NCI-H1417 treated with DMSO at 0.1 percent for 48 hours (cell line): ENCODE results near the gene VRK2.
"Not testable (repeated sequence)": the region's sequence is repeated elsewhere in the genome, so short reads cannot be mapped to it uniquely, and the experiment has no call there.

Experiments used
- DNase-seq: peaks from one replicate; lab custom pipeline; 2025; lab: John Stamatoyannopoulos, UW

Gene VRK2

DNA sequence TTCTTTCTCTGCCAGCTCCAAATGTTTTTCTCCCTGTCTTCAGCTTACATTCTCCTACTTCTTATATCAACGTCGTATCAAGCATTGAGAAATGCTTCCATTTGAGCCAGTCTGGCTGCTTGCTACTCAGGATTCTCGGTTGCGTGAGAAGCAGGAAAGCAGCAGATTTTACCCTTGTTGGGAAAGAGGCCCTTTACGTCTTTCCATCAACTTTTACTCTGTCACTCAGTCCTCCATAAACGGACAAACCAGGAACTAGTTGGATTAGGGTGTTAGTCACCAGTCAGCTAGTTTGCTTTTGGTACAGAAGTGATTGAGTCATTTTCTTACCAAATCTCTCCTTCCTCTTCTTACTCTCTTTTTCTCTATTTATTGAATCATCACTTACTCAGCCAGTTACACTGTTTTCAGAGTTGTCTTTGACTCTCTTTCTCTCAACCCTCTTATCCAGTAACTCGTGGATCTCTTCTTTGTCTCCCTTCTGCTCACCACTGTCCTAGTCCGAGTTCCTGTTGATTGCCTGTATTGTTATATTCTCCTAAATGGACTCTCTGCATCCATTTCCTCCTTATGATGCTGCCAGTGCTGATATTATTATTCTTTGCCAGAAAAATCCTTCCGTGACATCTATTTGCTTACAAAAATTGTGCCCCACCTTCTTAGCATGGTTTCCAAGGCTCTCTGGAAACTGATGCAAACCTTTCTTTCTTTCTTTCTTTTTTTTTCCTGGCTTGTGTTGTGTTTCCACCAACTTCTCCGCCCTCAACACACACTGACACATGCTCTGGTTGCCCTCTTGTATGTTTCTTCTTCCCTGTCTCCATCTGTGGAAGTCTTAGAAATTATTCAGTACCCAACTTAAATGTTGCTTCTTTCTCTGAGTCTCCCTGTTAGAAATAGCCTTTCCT is 61.5 kb downstream of the VRK2 start:
- no peak for DNase-seq

DNA sequence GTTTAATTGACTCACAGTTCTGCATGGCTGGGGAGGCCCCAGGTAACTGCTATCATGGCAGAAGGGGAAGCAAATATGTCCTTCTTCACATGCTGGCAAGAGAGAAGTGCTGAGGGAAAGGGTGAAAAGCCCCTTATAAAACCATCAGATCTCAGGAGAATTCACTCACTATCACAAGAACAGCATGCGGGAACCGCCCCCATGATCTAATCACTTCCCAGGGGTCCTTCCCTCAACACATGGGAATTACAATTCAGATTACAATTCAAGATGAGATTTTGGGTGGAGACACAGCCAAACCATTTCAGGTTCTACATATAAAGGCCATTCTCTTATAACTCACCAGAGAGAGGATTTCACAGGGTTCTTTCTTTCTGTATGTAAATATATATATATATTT is 62.9 kb downstream of the VRK2 start:
- DNase-seq: no peak

DNA sequence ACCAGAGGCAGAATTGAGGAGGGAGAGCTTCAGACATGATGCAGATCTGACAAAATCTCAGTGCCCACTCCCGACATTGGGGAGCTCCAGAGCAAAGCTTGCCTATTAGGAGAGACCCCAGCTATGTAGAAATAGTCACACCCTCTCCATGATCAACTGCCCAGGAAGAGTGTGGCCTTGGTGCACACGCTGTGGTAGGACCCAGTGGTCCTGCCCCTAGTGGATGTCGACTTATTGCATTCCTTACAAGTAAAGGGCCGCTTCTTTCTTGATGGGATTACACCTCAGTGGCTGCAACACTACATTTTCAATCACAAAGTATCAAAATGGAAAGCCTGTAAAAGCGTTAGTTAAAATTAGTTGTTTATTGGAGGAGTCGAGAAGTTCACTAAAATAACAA is 64.2 kb downstream of the VRK2 start:
- DNase-seq: no peak

DNA sequence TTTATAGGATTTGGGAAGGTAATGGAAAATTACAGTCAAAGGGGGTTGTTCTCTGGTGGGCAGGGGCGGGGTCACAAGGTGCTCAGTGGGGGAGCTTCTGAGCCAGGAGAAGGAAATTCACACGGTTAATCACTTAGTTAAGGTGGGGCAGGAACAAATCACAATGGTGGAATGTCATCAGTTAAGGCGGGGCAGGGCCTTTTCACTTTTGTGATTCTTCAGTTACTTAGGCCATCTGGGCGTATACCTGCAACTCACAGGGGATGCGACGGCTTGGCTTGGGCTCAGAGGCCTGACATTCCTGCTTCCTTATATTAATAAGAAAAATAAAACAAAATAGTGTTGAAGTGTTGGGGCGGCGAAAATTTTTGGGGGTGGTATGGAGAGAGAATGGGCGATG is 67.0 kb downstream of the VRK2 start:
- DNase-seq: not testable (repeated sequence)

DNA sequence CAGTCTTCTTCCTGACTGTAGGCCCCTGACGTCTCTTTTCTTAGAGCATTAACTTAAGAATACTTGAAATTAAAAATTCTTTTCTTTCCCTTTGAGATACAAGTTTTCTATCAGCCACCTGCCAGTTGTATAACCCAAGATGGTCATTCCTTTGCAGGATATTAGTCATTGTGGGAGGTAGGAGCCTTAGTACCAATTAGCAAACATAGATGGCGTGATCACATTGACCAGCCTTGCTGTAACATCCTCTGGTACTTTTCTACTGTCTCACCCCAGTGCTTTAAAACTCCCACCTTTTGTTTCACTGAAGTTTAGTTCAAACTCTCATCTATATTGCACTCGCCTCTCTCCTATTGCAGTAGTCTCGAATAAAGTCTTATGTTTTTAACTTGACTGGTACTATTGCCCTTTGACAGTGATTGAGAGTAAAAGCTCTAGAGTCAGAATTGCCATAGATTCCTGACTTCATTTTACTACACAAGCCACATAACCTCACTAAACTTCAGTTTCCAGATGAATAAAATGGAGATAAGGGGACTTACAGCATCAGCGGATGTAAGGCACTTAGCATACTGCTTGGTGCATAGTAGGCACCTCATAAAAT is 74.1 kb downstream of the VRK2 start:
- DNase-seq: no peak

DNA sequence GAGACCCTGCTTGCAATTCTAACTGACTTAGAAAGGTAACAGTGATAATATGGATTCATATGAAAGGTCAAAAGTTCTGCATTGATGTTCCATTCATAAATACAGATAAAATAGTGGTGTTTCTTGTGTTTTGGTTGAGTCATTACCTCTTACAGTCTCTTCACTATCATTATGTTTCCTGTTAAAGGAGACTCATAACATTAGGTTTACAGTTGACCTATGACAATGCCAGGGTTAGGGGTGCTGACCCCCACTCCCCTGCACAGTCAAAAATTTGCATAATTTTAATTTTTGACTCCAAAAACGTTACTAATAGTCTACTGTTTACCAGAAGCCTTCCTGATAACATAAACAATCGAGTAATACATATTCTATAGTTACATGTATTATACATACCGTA is 75.4 kb downstream of the VRK2 start:
- DNase-seq: no peak

DNA sequence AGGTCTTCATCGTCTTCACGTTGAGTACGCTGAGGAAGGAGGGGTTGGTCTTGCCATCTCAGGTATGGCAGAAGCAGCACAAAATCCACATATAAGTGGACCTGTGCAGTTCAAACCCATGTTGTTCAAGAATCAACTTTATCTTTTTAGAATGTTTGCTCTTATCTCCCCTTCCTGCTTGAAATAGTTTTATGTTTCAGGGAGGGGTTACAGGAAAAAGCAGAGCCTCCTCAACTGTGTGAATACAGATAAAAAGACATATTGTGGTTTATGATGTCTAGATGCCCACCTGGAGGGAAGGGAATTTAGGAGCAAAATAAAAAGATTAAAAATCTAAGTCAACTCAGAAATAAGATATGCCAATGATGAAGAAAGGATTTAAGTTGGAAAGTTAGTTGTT is 75.9 kb downstream of the VRK2 start:
- no peak for DNase-seq

DNA sequence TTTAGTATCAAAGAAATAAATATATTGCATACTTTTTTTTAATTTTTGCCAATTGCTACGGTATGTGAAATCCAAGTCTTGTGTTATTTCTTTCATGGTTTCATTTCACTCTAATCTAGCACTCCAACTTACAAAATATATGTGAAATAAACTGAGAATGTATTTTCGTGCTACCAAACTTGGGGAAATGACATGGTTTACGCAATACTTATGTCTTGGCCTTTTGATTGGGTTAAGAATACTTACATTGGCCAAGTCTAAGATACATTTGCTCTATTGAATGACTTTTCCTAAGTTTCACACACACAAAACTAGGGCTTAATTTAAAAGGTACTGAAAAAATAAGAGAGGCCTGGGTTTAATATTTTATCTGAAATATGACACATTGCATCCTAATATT is 80.5 kb downstream of the VRK2 start:
- no peak for DNase-seq

DNA sequence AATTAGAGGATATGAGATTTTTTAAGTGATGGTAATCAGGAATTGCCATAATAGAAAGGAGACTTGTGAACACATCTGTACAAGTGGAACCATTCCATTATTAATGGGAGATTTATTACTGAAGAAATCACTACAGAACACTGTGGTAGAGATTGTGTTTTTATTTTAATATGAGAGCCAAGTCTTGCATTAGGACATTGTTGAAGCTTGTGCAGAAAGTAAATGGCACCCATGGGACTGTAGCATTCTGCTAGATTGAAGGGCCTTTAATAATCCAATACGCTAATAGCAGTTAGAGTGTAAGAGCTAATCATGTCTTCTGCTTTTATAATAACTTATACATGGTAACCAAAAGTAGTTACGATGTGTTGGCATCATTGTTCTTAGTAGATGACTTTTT is 83.6 kb downstream of the VRK2 start:
- no peak for DNase-seq

DNA sequence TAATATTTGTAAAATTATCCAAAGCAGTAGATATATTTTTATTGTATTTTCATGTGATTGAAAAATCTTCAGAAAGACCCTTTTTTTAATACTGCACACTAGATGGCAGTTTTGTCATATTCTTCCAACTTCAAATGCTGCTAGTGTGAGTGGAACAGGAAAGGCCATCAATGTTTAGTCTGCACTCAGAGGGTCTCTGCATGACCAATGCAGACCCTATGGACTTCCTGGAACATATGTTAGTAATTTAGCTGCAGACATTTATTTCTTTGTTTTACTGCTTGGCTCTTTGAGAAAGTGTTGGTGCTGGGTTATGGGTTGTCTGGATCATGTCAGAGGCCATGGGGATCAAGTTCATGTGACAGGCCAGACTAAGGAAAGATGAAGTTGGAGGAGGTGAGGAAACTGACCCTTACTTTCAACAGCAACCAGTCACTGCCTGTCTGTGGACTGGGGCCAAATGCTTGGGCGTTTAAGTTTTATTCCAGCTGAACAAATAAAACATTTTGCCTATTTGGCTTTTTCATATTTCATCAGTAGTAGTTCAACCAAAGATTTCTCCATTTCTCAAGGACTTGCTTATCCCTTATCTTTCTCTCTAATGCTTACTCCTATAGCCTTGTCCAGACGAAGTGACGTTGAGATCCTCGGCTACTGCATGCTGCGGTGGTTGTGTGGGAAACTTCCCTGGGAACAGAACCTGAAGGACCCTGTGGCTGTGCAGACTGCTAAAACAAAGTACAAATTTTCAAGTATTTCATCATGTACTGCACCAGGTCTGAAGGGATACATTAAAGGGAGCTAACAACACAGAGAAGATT is 84.8 kb downstream of the VRK2 start:
- no peak for DNase-seq

DNA sequence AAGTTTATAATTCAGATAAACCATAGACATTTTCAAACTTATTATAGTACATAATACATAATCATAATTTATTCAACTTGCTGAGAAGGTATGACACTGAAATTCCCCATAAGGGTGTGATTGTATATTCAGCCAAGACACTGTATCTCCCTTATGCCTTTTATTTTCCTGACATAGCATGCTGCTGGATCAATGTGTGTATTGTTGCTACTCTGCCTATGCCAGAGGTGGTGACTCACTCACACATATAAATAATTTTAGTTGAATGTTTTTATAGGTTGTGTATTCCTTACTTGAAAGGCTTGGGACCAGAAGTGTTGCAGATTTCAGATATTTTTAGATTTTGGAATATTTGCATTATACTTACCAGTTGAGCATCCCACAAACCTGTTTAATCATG is 86.8 kb downstream of the VRK2 start:
- DNase-seq: no peak

DNA sequence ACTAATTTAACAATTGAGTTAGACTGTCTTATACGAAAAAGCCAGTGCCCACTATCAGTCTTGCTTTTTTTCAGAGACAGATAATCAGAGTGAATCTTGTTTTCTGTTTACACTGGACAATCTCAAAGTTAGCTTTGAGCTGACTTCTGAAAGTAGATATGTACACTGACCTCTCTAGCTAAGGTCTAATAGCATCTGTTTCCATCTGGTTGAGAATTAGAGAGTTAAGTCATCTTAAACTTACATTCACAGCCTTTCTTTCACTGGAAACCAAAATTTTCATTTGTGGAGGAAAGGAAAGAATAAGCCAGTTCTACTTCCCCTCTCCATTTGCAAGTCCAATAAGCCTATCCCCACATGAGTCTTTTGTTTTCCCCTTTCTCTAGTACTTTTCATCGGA is 89.3 kb downstream of the VRK2 start:
- no peak for DNase-seq

DNA sequence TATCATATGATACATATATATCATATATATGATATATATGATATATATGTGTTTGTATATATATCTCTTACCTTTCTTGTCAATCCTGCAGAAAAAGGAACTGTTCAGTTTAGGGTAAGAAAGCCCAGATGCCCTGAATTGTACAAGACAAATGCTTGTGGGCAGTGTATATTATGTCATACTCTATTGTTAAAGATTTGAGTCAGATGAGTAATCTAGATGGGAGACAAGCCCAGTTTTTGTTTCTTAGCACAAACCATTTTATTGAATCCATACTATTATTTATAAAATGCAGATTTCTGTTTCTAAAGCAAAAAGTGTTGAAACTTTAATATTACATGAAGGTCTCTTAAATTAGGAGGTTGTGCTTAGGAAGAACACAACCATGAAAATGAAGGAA is 90.6 kb downstream of the VRK2 start:
- no peak for DNase-seq

DNA sequence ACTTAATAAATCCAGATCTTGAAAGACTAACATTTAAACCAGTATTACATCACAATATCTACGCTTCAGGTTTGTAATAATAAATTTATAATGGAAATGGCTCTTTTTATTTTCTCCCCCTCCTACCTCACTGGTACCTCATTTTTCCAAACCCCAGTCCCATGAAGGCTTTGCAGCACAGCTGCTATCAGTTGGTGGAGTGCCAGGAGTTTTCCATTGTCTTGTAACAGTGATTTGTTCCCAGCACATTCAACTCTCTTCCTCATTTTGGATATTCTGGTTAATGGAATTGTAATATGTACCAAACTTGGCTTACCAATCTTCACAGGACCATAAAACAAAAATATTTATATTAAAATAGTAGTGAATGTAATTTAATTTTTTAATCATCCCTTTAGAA is 91.2 kb downstream of the VRK2 start:
- no peak for DNase-seq

DNA sequence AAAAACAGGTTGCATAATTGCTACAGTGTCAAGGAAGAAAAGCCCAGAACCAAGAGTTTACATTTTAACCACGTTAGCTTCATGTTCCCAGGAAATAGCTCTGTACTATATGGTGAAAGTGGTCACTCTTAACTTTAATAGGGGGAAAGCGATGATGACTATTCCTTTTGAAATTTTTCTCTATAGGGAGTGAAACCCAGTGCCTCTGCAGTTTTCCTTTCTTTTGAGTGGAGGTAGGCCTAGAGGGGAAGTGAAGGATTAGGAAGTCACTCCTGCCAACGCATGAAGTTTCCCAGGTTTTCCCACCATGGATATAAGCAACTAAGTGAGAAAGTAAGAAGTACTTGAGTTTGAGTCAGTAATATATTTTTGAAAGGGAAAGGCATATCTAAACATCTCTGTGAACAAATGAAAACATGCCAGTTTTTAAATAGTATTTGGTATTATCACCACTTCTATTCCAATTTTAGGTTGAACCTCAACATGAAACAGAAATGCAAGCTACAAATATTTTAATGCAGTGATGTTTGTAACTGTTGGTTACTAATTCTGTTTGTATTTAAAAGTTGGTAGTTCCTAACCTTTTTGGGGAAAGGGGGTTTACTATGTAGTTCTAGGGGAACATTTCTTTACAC is 91.9 kb downstream of the VRK2 start:
- DNase-seq: no peak

DNA sequence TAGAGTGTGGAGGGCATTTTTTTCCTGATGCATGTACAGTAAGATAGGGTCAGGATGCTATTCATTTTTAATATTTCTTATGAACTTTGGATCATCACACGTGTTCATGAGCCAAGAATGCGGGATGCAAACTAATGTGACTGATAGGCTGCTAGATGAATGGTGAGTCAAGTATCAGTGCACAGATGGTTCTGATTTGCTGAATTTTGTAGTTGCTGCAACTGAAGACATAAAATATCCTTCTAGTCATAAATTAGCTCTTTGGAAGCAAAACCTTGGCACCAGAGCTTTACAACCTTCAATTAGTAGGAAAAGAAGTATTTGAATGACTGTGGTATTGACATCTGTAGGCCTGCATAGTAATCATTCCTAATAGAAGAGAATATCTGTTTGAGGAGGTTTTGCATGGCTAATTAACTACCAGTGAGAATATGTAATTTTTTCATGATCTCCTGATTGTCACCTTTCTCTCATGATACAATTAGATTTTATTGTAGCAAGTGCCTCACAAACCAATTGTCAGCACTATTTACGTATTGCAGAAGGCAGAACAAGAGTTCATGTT is 94.0 kb downstream of the VRK2 start:
- DNase-seq: peak; percentile 12

DNA sequence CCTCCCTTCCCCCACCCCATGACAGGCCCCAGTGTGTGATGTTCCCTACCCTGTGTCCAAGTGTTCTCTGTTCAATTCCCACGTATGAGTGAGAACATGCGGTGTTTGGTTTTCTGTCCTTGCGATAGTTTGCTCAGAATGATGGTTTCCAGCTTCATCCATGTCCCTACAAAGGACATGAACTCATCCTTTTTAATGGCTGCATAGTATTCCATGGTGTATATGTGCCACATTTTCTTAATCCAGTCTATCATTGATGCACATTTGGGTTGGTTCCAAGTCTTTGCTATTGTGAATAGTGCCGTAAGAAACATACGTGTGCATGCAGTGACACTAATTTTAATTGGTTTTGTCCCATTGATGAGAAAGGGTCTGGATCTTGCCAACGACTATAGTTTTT is 99.2 kb downstream of the VRK2 start:
- not testable (repeated sequence) for DNase-seq

DNA sequence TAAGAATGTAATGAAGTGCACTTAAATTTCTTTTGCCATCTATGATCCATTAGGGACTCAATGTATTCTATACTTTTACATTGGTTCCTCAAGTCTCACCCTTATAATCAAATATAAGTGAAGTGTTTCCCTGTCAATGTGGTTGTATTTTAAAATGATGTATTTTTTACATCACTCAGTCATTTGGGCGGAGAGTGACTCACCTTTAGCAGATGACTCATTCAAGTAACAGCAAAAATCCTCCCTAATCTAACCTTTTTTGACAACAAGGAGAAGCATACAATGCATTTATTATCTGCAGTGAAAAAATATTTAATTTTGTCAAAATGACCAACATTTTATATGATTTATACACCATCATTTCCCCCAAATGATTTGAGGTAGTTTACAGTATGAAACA is 100.1 kb downstream of the VRK2 start:
- DNase-seq: no peak

DNA sequence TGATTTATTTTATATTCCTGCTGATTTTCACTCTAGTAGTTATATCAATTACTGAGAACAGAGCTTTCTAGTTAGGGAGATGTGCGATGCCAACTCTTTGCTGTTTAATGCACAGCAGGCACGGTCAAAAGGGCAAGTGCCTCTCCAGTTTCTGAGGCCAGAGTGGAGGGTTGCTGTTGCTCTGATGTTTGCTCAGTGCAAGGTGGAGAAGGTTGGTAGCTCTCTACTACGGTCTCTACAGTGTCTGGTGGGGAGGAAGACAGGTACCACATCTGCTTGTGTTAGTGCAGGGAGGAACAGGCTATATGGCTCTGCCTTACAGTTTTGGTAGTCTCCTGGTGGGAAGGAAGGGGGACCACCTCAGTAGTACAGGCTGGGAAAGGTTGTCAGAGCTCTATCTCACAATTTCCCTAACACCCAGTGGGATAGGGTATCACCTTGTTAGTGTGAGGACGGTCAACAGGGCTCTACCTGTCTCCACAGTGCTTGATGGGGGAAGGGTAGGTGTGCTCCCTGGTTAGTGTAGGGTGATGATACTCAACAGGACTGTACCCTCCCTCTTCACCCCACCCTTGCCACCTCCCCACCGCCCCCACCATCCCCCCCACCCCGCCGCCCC is 108.7 kb downstream of the VRK2 start:
- peak; percentile 24 for DNase-seq

DNA sequence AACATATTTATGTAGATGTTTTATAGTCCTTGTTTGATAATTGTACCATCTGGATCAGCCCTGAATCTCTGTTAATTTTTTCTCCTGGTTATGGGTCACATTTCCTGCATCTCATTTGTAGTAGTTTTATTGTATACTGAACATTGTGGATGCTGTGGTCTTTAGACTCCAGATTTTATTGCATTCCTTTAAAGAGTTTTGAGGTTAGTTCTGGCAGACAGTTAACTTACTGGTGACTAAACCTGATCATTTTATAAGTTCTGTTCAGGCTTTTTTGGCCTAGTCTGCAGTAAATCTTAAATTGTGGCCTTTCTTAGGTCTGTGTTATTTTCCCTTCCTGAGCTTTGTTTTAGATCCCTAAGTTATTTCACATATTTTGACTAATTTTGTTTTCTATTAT is 110.2 kb downstream of the VRK2 start:
- no peak for DNase-seq

DNA sequence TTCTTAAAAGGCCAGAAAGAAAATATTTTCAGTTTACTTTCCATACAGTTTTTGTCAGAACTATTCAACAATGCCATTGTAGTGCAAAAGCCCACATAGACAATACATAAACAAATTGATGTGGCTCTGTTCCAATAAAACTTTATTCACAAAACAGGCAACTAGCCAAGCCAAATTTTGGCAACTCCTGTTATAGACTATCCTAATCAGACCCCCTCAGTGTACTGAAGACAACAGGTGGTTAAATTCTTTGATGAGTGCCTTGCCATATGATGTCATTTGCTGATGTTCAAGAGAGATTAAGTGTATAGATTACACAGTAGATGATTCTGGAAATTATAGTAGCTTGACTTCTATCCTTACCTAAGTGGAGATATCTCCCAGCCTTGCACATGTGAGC is 111.1 kb downstream of the VRK2 start:
- no peak for DNase-seq

DNA sequence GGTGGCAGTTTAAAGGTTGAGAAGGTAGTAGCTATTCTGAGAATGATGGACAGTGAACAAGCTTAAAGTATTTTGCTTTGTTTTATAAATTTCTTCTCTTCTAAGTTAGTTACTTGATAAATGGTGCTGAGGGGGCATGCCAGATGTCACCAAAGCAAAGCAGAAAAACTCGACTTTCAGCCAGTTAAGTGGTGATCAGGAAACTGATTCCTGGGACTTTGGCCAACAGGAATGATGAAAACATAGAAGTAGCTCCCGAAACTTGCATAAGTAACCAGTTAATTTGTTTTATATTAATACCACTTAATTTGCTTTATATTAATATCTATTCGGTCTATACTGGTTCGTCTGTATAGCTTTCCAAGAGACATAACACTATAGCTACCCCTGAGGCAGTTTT is 111.9 kb downstream of the VRK2 start:
- DNase-seq: no peak
